Subcutaneous adipose tissue (tissue), 4 donors: ENCODE results near the gene ZNF628. TPM values are rescaled to one million over a fixed set of nuclear protein-coding genes. Genes with fewer than 3 reads are reported as not detected.

Experiments used
- CTCF ChIP-seq: fragments of 450-650 bp; IDR thresholded peaks from one replicate; pipeline ENCODE4 v1.5.1; 2016; ENCODE audit warnings: low read depth, mild to moderate bottlenecking, control low read depth, antibody characterized with exemption, moderate library complexity
- total RNA-seq, 4 donors: library from RNA; depleted of rRNA; stranded (reverse); fragments of >200 nt; gene quantifications; one replicate each; pipeline ENCODE4 v1.1.0, GENCODE V29; 2016

Gene ZNF628
- total RNA-seq, 4 donors from 2014 or later: 0.88 to 2.6 (median 2.3) TPM

DNA sequence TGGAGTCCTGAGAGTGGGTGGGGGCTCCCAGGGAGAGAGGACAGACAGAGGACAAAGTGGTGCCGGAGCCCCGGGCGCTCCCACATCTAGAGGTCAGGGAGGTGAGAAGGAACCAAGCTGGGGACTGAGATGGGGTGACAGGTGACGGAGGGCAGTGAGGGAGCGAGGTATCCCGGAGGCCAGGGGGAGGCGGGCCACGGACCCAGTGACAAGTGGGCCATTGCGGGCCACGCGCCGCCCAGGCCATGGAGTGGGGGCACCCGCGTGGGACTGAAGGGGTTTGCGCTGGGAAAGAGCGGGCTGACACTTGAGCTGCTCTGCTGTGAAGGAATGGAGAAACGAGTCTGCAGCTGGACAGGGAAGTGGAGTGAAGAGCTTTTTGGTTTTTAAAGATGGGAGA lies 2.6 kb downstream of the ZNF628 start:
- TF ChIP-seq CTCF: no peak

DNA sequence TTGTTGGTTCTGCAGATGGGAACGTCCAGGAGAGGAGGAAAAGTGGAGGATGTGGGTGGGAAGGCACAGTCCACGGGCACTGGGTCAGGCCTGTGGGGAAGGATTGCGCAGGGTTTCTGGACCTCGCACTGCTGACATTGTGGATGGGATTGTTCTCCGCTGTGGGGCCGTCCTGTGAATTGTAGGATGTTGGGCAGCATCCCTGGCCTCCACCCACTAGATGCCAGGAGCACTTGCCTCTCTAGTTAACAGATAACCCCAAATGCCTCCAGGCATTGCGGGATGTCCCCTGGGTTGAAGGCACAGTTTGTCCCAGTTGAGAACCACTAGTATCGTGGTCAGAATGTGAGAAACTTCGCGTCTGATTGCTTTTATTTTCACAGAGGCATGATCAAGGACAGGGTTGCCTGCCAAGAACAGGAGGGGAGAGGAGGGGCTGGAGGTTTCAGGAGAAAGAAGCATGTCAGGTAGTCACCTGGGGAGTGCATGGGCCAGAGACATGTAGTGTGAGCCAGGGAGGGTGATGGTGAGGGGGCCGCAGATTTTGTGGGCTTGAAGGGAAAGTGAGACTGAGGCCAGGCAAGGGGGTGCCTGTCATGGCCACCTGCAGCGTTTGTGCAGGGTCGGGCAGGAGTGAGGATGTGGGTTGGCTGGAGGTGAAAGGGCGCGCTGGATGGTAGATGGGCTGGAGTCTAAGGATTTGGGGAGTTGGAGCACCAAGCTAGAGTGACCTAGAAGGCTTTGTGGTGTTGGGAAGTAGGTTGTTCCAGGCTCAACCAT lies 3.2 kb downstream of the ZNF628 start:
- TF ChIP-seq CTCF: no peak

- TF ChIP-seq CTCF: no peak
Observed at GRCh38 chr19:55481148-55481793, 4.9 kb downstream of the ZNF628 start.

DNA sequence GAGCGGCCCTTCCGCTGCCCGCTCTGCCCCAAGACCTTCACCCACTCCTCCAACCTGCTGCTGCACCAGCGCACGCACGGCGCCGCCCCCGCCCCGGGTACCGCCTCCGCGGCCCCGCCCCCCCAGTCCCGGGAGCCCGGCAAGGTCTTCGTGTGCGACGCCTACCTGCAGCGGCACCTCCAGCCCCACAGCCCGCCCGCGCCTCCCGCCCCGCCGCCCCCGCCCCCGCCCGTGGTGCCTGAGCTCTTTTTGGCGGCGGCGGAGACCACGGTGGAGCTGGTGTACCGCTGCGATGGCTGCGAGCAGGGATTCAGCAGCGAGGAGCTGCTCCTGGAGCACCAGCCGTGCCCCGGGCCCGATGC lies 5.4 kb downstream of the ZNF628 start:
- TF ChIP-seq CTCF: no peak

DNA sequence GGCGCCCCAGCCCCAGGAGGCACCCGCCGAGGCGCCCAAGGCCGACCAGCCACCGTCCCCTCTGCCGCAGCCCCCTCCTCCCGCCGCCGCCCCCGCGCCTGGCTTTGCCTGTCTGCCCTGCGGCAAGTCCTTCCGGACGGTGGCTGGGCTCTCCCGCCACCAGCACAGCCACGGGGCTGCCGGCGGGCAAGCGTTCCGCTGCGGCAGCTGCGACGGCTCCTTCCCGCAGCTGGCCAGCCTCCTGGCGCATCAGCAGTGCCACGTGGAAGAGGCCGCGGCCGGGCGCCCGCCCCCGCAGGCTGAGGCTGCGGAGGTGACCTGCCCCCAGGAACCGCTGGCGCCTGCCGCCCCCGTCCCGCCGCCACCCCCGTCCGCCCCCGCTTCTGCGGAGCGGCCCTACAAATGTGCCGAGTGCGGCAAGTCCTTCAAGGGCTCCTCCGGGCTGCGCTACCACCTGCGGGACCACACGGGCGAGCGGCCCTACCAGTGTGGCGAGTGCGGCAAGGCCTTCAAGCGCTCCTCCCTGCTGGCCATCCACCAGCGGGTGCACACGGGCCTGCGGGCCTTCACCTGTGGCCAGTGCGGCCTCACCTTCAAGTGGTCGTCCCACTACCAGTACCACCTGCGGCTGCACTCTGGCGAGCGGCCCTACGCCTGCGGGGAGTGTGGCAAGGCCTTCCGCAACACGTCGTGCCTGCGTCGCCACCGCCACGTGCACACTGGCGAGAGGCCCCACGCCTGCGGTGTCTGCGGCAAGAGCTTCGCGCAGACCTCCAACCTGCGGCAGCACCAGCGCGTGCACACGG lies 5.9 kb downstream of the ZNF628 start:
- no peak for TF ChIP-seq CTCF

- TF ChIP-seq CTCF: no peak
Observed at GRCh38 chr19:55482967-55483705, 6.7 kb downstream of the ZNF628 start.
